Liver (tissue), 9 donors: ENCODE measurements around the gene NME4. TPM values are rescaled to one million over a fixed set of nuclear protein-coding genes. Genes with fewer than 3 reads are reported as not detected.
A peak's percentile ranks its signal among the peaks of the same experiment; 100 is the strongest.
"Not testable (repeated sequence)": the region's sequence is repeated elsewhere in the genome, so short reads cannot be mapped to it uniquely, and the experiment has no call there.

Source experiments
- DNase-seq: peaks from one replicate; pipeline ENCODE4 v3.0.0-alpha.2; 2017; ENCODE audit warnings: low spot score
- H3K27ac ChIP-seq, 2 donors: one replicate each; pipeline ENCODE4 v1.7.0; 2013; ENCODE audit warnings: inconsistent platforms in 2 of 2, low read length in 2 of 2, control low read depth in 1 of 2, low read depth in 1 of 2, mild to moderate bottlenecking in 1 of 2
- H3K27me3 ChIP-seq, 4 donors: one replicate each; pipeline versions ENCODE4 v1.6.1 to v1.7.0; 2013; ENCODE audit warnings: low read length in 3 of 4, inconsistent platforms in 1 of 4, mild to moderate bottlenecking in 1 of 4, moderate library complexity in 1 of 4; ENCODE audit not compliant: control insufficient read depth in 4 of 4, insufficient read depth in 4 of 4
- H3K36me3 ChIP-seq, 4 donors: one replicate each; pipeline versions ENCODE4 v1.6.1 to v1.7.0; 2013; ENCODE audit warnings: low read length in 3 of 4, mild to moderate bottlenecking in 3 of 4, low read depth in 1 of 4, moderate library complexity in 1 of 4; ENCODE audit not compliant: control insufficient read depth in 4 of 4, insufficient read depth in 3 of 4
- H3K4me1 ChIP-seq, 4 donors: one replicate each; pipeline versions ENCODE4 v1.6.1 to v1.7.0; 2013; ENCODE audit warnings: low read length in 3 of 4, mild to moderate bottlenecking in 3 of 4, moderate library complexity in 1 of 4; ENCODE audit not compliant: control insufficient read depth in 4 of 4, insufficient read depth in 4 of 4
- H3K4me3 ChIP-seq, 3 donors: one replicate each; pipeline versions ENCODE4 v1.6.1 to v1.7.0; 2013; ENCODE audit warnings: low read length in 3 of 3, control low read depth in 1 of 3, low read depth in 1 of 3, mild to moderate bottlenecking in 1 of 3
- H3K9ac ChIP-seq, 2 donors: one replicate each; pipeline ENCODE4 v1.7.0; 2013; ENCODE audit warnings: low read length in 2 of 2, mild to moderate bottlenecking in 2 of 2, moderate library complexity in 2 of 2, control low read depth in 1 of 2, low read depth in 1 of 2
- H3K9me3 ChIP-seq, 4 donors: one replicate each; pipeline versions ENCODE4 v1.6.1 to v1.7.0; 2013; ENCODE audit warnings: low read length in 3 of 4; ENCODE audit not compliant: control insufficient read depth in 4 of 4
- CTCF ChIP-seq: fragments of 150-350 bp; IDR thresholded peaks from 2 replicates; pipeline ENCODE4 v1.5.1; 2017; ENCODE audit warnings: improper control_type of control experiment, low read depth, low read length; ENCODE audit not compliant: missing input control
- FOXA1 ChIP-seq: IDR thresholded peaks from 2 replicates; pipeline ENCODE4 v1.6.1; 2016; ENCODE audit warnings: antibody characterized with exemption
- FOXA2 ChIP-seq: IDR thresholded peaks from 2 replicates; pipeline ENCODE4 v1.6.1; 2016; ENCODE audit warnings: antibody characterized with exemption
- HNF4A ChIP-seq, 2 donors: conservative IDR thresholded peaks; 2 replicates each; pipeline ENCODE4 v1.6.1; 2016; ENCODE audit warnings: antibody characterized with exemption in 2 of 2, mild to moderate bottlenecking in 2 of 2
- JUND ChIP-seq, 2 donors: IDR thresholded peaks; 2 replicates each; pipeline ENCODE4 v1.6.1; 2016; ENCODE audit warnings: antibody characterized with exemption in 2 of 2
- MAX ChIP-seq: IDR thresholded peaks from 2 replicates; pipeline ENCODE4 v1.6.1; 2016; ENCODE audit warnings: antibody characterized with exemption
- NR2F2 ChIP-seq: IDR thresholded peaks from 2 replicates; pipeline ENCODE4 v1.6.1; 2016; ENCODE audit warnings: antibody characterized with exemption
- RAD21 ChIP-seq, 2 donors: IDR thresholded peaks; 2 replicates each; pipeline ENCODE4 v1.6.1; 2016; ENCODE audit warnings: antibody characterized with exemption in 2 of 2, mild to moderate bottlenecking in 2 of 2
- REST ChIP-seq: IDR thresholded peaks from 2 replicates; pipeline ENCODE4 v1.6.1; 2016; ENCODE audit warnings: antibody characterized with exemption, mild to moderate bottlenecking
- RXRA ChIP-seq, 2 donors: IDR thresholded peaks; 2 replicates each; pipeline ENCODE4 v1.6.1; 2017 to 2018; ENCODE audit warnings: antibody characterized with exemption in 2 of 2, mild to moderate bottlenecking in 1 of 2
- SP1 ChIP-seq: IDR thresholded peaks from 2 replicates; pipeline ENCODE4 v1.6.1; 2018; ENCODE audit warnings: antibody characterized with exemption, mild to moderate bottlenecking
- TAF1 ChIP-seq: conservative IDR thresholded peaks from 2 replicates; pipeline ENCODE4 v1.6.1; 2016; ENCODE audit warnings: antibody characterized with exemption, mild to moderate bottlenecking
- YY1 ChIP-seq: IDR thresholded peaks from 2 replicates; pipeline ENCODE4 v1.6.1; 2016; ENCODE audit warnings: antibody characterized with exemption, mild to moderate bottlenecking
- ZBTB33 ChIP-seq: IDR thresholded peaks from 2 replicates; pipeline ENCODE4 v1.6.1; 2016; ENCODE audit warnings: antibody characterized with exemption
- WGBS: extraction: QIAGEN DNeasy Blood & Tissue Kit; methylation state at CpG from one replicate; pipeline ENCODE4 v1.1.7; 2013; 5-methylcytosine and 5-hydroxymethylcytosine counted together
- polyA plus RNA-seq, 2 donors: library from polyadenylated mRNA; stranded (reverse) in 1 of 2; unstranded in 1 of 2; fragments of 200-250 nt in 1 of 2; fragments of >200 nt in 1 of 2; fragmentation: Nextera tagmentation in 1 of 2; extraction: Ambion mirVana in 1 of 2; gene quantifications; one replicate each; pipeline versions ENCODE4 v1.2.1 to v1.2.3, GENCODE V29; 2013 to 2015
- total RNA-seq, 2 donors: library from RNA; depleted of rRNA; stranded (reverse); fragments of >200 nt; gene quantifications; one replicate each; pipeline ENCODE4 v1.2.3, GENCODE V29; 2014
- donor health status: healthy.
- donor health status: healthy.
- donor health status: healthy.
- donor health status: healthy.
- donor health status: healthy.

Gene NME4
- total and polyA plus RNA-seq, 4 donors: 39.2 to 118 (median 83.9) TPM

- Histone ChIP-seq H3K4me1 (peaks cover 0 to 9% (median 7%) of the 10 kb centered on the region in 4 donors), H3K9me3 (no peaks in the 10 kb centered on the region), H3K4me3 (no peak overlapping the region), H3K36me3 (no peaks in the 10 kb centered on the region), H3K27me3 (no peaks in the 10 kb centered on the region), H3K27ac (no peak overlapping the region), H3K9ac (no peak overlapping the region)
- no peak for DNase-seq
- peak; percentile 20 for TF ChIP-seq YY1
- no peak for TF ChIP-seq FOXA2
- no peak for TF ChIP-seq REST
- whole genome bisulfite sequencing: 86% methylated on average over 19 of the region's 19 CpGs
Measured at GRCh38 chr16:386641-387156, 10.3 kb upstream of the NME4 start.

- H3K4me3 ChIP-seq, H3K27me3 ChIP-seq, H3K27ac ChIP-seq, H3K4me1 ChIP-seq, H3K9me3 ChIP-seq, H3K9ac ChIP-seq, DNase-seq, H3K36me3 ChIP-seq: not testable (repeated sequence)
- WGBS: 69% methylated on average over 20 of the region's 20 CpGs
Measured at GRCh38 chr16:387761-388666, 9.0 kb upstream of the NME4 start.

- H3K4me1 ChIP-seq: no peaks in the 10 kb centered on the region
- H3K9ac ChIP-seq: no peak overlapping the region
- H3K27me3 ChIP-seq: no peaks in the 10 kb centered on the region
- no peaks in the 10 kb centered on the region for H3K9me3 ChIP-seq
- no peak overlapping the region for H3K27ac ChIP-seq
- WGBS: 90% methylated on average over 10 of the region's 10 CpGs
- DNase-seq: no peak
- H3K36me3 ChIP-seq: no peaks in the 10 kb centered on the region
- H3K4me3 ChIP-seq: no peak overlapping the region
- TF ChIP-seq YY1 (no peak), CTCF (no peak), HNF4A (conservative IDR thresholded peaks at IDR 0.05) (no peak), TAF1 (no peak), MAX (no peak), ZBTB33 (no peak), RAD21 (IDR thresholded peaks at IDR 0.05) (no peak), SP1 (no peak), RXRA (IDR thresholded peaks at IDR 0.05) (no peak), FOXA1 (no peak), NR2F2 (no peak), REST (no peak), FOXA2 (no peak), JUND (IDR thresholded peaks at IDR 0.05) (no peak)
Measured at GRCh38 chr16:389352-389751, 7.6 kb upstream of the NME4 start.
